ENCODE measurements around the gene NUP98.
A peak's percentile ranks its signal among the peaks of the same experiment; 100 is the strongest.

Gene NUP98

GRCh38 chr11:3627291-3627690 lies 170.1 kb downstream of the NUP98 start:
- H3K4me3 ChIP-seq (ENCODE audit: low read depth, low read length), result no peak overlapping the region
- peak; percentile 60 for DNase-seq (ENCODE audit: low read depth, low spot score)
- TF ChIP-seq CTCF (IDR thresholded peaks at IDR 0.05; ENCODE audit: insufficient read depth, low read length, missing control alignments), result no peak
- ChIA-PET POLR2A (interaction anchor here (0.5 to 0.7 kb wide), 3 partner anchors 13 to 1550 kb away, joined by 3 read pairs; no protein-coding TSS in a partner anchor), CTCF (interaction anchor here (1.1 to 2.1 kb wide), 4 partner anchors 12 to 214 kb away, joined by 3 to 10 read pairs (median 4); no protein-coding TSS in a partner anchor)

DNA sequence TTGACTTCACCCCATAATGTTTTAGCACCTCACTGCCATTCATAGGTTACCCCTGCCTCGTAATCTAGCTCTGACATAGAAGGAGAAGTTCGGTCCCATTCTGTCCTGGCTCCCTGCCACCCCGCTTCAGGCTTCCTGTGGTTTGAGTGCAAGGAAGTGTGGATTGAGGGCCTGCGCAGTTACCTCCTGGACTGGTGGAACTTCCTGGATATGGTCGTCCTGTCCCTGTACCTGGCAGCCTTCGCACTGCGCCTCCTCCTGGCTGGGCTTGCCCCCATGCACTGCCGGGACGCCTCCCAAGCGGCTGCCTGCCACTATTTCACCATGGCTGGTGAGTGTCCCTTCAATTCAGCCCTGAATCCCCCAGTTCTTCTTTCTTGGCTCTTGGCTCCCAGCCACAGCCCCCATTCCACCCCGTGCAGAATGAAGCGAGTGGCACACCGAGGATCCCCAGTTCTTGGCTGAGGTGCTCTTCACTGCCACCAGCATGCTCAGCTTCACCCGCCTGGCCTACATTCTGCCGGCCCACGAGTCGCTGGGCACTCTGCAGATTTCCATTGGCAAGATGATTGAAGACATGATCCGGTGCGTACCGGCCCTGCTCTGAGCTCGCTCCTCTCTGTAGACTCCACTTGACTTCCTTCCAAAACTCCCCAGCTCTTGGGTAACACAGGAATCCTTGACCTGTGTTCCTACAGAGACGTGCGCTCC lies 170.9 kb downstream of the NUP98 start:
- no peak overlapping the region for H3K4me3 ChIP-seq (ENCODE audit: low read depth, low read length)
- no peak for DNase-seq (ENCODE audit: low read depth, low spot score)
- ChIA-PET POLR2A (no interaction called here), CTCF (interaction anchor here (1.1 to 2.1 kb wide), 3 partner anchors 12 to 215 kb away, joined by 3 to 10 read pairs (median 5); no protein-coding TSS in a partner anchor)
- TF ChIP-seq CTCF (IDR thresholded peaks at IDR 0.05; ENCODE audit: insufficient read depth, low read length, missing control alignments), result no peak
